GM23338 (cell line): Measurements from ENCODE around the gene CPA3. TPM values are rescaled to one million over a fixed set of nuclear protein-coding genes. Genes with fewer than 3 reads are reported as not detected.

ENCODE experiments used
- ATAC-seq: fragments of 200-7000 bp; cut with Tn5 transposase; 3 replicates; pipeline ENCODE4 v1.9.1; 2020
- DNase-seq: peaks from one replicate; pipeline ENCODE4 v3.0.0-alpha.2; 2015; ENCODE audit warnings: low spot score
- H2AFZ ChIP-seq: fragments of 200-600 bp; sonication (generic); 2 replicates; pipeline ENCODE4 v1.8.0; 2016; ENCODE audit warnings: antibody characterized with exemption, mild to moderate bottlenecking, moderate library complexity
- H3F3A ChIP-seq: fragments of 200-600 bp; sonication (generic); replicated peaks from 2 replicates; pipeline ENCODE4 v1.8.0; 2017; ENCODE audit warnings: antibody characterized with exemption, mixed run types, low read depth
- H3K27ac ChIP-seq: fragments of 200-600 bp; sonication (generic); 2 replicates; pipeline ENCODE4 v1.6.1; 2016; ENCODE audit warnings: low read depth
- H3K27me3 ChIP-seq: fragments of 200-600 bp; sonication (generic); 2 replicates; pipeline ENCODE4 v1.8.0; 2016; ENCODE audit warnings: mild to moderate bottlenecking, mixed run types, moderate library complexity; ENCODE audit not compliant: insufficient read depth
- H3K36me3 ChIP-seq: fragments of 200-600 bp; sonication (generic); 2 replicates; pipeline ENCODE4 v1.8.0; 2016; ENCODE audit warnings: mild to moderate bottlenecking; ENCODE audit not compliant: insufficient read depth
- H3K4me1 ChIP-seq: fragments of 200-600 bp; sonication (generic); 2 replicates; pipeline ENCODE4 v1.8.0; 2016; ENCODE audit warnings: mild to moderate bottlenecking, moderate library complexity; ENCODE audit not compliant: insufficient read depth
- H3K4me2 ChIP-seq: fragments of 200-600 bp; sonication (generic); 2 replicates; pipeline ENCODE4 v1.7.1; 2017; ENCODE audit warnings: mixed run types
- H3K4me3 ChIP-seq: fragments of 200-600 bp; sonication (generic); 2 replicates; pipeline ENCODE4 v1.6.1; 2016; ENCODE audit warnings: mixed run types
- H3K79me2 ChIP-seq: fragments of 200-600 bp; sonication (generic); replicated peaks from 2 replicates; pipeline ENCODE4 v1.8.0; 2017; ENCODE audit warnings: mild to moderate bottlenecking; ENCODE audit not compliant: insufficient read depth
- H3K9me2 ChIP-seq: fragments of 200-600 bp; sonication (generic); 2 replicates; pipeline ENCODE4 v1.8.0; 2017; ENCODE audit not compliant: insufficient read depth
- H4K20me1 ChIP-seq: fragments of 200-600 bp; sonication (generic); replicated peaks from 2 replicates; pipeline ENCODE4 v1.8.0; 2017; ENCODE audit warnings: mild to moderate bottlenecking; ENCODE audit not compliant: insufficient read depth
- H3K27ac Mint-ChIP-seq: 2 replicates; pipeline ENCODE4 v1.8.0; 2020; ENCODE audit warnings: inconsistent platforms, mild to moderate bottlenecking, moderate library complexity, mixed read lengths
- H3K27me3 Mint-ChIP-seq: 3 replicates; pipeline ENCODE4 v1.8.0; 2022; ENCODE audit warnings: low read depth, mild to moderate bottlenecking, moderate library complexity, mixed read lengths, inconsistent platforms; ENCODE audit not compliant: insufficient read depth, poor library complexity
- H3K36me3 Mint-ChIP-seq: 3 replicates; pipeline ENCODE4 v1.8.0; 2021; ENCODE audit warnings: low read depth, mild to moderate bottlenecking, inconsistent platforms, moderate library complexity, mixed read lengths
- H3K4me1 Mint-ChIP-seq: 3 replicates; pipeline ENCODE4 v1.8.0; 2020; ENCODE audit warnings: mild to moderate bottlenecking, inconsistent platforms, mixed read lengths
- H3K4me3 Mint-ChIP-seq: 3 replicates; pipeline ENCODE4 v1.8.0; 2021; ENCODE audit warnings: moderate library complexity, mild to moderate bottlenecking, inconsistent platforms, mixed read lengths
- H3K9me3 Mint-ChIP-seq: 3 replicates; pipeline ENCODE4 v1.8.0; 2020; ENCODE audit warnings: moderate library complexity, mild to moderate bottlenecking, inconsistent platforms, mixed read lengths
- CREB1 ChIP-seq: fragments of 250-450 bp; sonication (Bioruptor Pico); IDR thresholded peaks from 2 replicates; pipeline ENCODE4 v1.5.0; 2020; ENCODE audit warnings: low read depth, mild to moderate bottlenecking, moderate library complexity
- EZH2 ChIP-seq: fragments of 200-600 bp; sonication (generic); IDR thresholded peaks from one replicate; pipeline ENCODE4 v1.8.0; 2017; ENCODE audit warnings: antibody characterized with exemption, mild to moderate bottlenecking, low read depth; ENCODE audit not compliant: unreplicated experiment
- EZH2phosphoT487 ChIP-seq: fragments of 200-600 bp; sonication (generic); IDR thresholded peaks from one replicate; pipeline ENCODE4 v1.8.1; 2018; ENCODE audit warnings: antibody characterized with exemption; ENCODE audit not compliant: unreplicated experiment
- JUNB ChIP-seq: IDR thresholded peaks from one replicate; pipeline ENCODE4 v1.6.1; 2016; ENCODE audit warnings: antibody characterized with exemption; ENCODE audit not compliant: unreplicated experiment
- NANOG ChIP-seq: IDR thresholded peaks from 2 replicates; pipeline ENCODE4 v1.6.1; 2016; ENCODE audit warnings: antibody characterized with exemption, borderline replicate concordance
- POLR2AphosphoS5 ChIP-seq: IDR thresholded peaks from 2 replicates; pipeline ENCODE4 v1.6.1; 2016; ENCODE audit warnings: antibody characterized with exemption, low read depth
- STAT1 ChIP-seq: IDR thresholded peaks from one replicate; pipeline ENCODE4 v1.6.1; 2016; ENCODE audit warnings: antibody characterized with exemption; ENCODE audit not compliant: unreplicated experiment
- ZNF114 ChIP-seq: fragments of 250-450 bp; sonication (Bioruptor Pico); IDR thresholded peaks from 2 replicates; pipeline ENCODE4 v1.5.0; 2020; ENCODE audit warnings: mild to moderate bottlenecking, moderate library complexity
- ZNF331 ChIP-seq: fragments of 250-450 bp; sonication (Bioruptor Pico); IDR thresholded peaks from 2 replicates; pipeline ENCODE4 v1.5.0; 2020; ENCODE audit warnings: low read depth, mild to moderate bottlenecking, moderate library complexity
- polyA plus RNA-seq: library from polyadenylated mRNA; unstranded; fragments of >200 nt; fragmentation: Nextera tagmentation; extraction: Ambion mirVana; gene quantifications from 2 replicates; pipeline ENCODE4 v1.2.1, GENCODE V29; 2016
- total RNA-seq: library from RNA; depleted of rRNA; stranded (reverse); fragments of >200 nt; shearing (Covaris generic); gene quantifications from 2 replicates; pipeline ENCODE4 v1.2.3, GENCODE V29; 2014
- TF ChIP-seq, protein P1 (sequence below): IDR thresholded peaks from one replicate; pipeline ENCODE4 v1.6.1; 2018; ENCODE audit warnings: antibody characterized with exemption; ENCODE audit not compliant: unreplicated experiment
- TF ChIP-seq, protein P2 (sequence below): fragments of 250-450 bp; sonication (Bioruptor Pico); IDR thresholded peaks from 2 replicates; pipeline ENCODE4 v1.5.0; 2020; ENCODE audit warnings: mild to moderate bottlenecking, moderate library complexity
- TF ChIP-seq, protein P3 (sequence below), 2 experiments: fragments of 200-600 bp in 1 of 2; sonication (generic) in 1 of 2; conservative IDR thresholded peaks; 2 replicates each; pipeline versions ENCODE4 v1.5.1 to v1.6.1; 2016 to 2017; ENCODE audit warnings: antibody characterized with exemption in 2 of 2, low read depth in 2 of 2, mild to moderate bottlenecking in 2 of 2, moderate library complexity in 1 of 2
- TF ChIP-seq, protein P4 (sequence below): IDR thresholded peaks from 2 replicates; pipeline ENCODE4 v1.6.1; 2016; ENCODE audit warnings: antibody characterized with exemption

The CPA3 gene
- total and polyA plus RNA-seq, 2 experiments from 2014 or later = not detected

DNA sequence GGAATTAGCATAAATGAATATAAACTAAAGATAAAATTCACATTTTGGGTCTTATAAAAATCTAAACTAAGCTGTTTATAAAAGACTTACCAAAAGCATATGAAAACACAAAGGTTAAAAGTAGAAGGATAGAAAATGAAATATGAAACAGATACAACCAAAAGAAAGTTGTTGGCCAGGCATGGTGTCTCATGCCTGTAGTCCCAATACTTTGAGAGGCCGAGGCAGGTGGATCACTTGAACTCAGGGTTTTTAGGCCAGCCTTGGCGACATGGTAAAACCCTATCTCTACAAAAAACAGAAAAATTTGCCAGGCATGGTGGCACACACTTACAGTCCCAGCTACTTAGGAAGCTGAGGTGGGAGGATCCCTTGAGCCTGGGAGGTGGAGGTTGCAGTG, 51.0 kb downstream of the CPA3 start:
- TF ChIP-seq EZH2phosphoT487 = no peak
- TF ChIP-seq JUNB = no peak
- TF ChIP-seq, protein P1, sequence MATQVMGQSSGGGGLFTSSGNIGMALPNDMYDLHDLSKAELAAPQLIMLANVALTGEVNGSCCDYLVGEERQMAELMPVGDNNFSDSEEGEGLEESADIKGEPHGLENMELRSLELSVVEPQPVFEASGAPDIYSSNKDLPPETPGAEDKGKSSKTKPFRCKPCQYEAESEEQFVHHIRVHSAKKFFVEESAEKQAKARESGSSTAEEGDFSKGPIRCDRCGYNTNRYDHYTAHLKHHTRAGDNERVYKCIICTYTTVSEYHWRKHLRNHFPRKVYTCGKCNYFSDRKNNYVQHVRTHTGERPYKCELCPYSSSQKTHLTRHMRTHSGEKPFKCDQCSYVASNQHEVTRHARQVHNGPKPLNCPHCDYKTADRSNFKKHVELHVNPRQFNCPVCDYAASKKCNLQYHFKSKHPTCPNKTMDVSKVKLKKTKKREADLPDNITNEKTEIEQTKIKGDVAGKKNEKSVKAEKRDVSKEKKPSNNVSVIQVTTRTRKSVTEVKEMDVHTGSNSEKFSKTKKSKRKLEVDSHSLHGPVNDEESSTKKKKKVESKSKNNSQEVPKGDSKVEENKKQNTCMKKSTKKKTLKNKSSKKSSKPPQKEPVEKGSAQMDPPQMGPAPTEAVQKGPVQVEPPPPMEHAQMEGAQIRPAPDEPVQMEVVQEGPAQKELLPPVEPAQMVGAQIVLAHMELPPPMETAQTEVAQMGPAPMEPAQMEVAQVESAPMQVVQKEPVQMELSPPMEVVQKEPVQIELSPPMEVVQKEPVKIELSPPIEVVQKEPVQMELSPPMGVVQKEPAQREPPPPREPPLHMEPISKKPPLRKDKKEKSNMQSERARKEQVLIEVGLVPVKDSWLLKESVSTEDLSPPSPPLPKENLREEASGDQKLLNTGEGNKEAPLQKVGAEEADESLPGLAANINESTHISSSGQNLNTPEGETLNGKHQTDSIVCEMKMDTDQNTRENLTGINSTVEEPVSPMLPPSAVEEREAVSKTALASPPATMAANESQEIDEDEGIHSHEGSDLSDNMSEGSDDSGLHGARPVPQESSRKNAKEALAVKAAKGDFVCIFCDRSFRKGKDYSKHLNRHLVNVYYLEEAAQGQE = no peak
- no peak for TF ChIP-seq ZNF114
- TF ChIP-seq STAT1 = no peak
- TF ChIP-seq ZNF331 (CRISPR knock-in tag) = no peak
- TF ChIP-seq NANOG = no peak
- no peak for TF ChIP-seq CREB1
- no peak for TF ChIP-seq POLR2AphosphoS5
- TF ChIP-seq, protein P2, sequence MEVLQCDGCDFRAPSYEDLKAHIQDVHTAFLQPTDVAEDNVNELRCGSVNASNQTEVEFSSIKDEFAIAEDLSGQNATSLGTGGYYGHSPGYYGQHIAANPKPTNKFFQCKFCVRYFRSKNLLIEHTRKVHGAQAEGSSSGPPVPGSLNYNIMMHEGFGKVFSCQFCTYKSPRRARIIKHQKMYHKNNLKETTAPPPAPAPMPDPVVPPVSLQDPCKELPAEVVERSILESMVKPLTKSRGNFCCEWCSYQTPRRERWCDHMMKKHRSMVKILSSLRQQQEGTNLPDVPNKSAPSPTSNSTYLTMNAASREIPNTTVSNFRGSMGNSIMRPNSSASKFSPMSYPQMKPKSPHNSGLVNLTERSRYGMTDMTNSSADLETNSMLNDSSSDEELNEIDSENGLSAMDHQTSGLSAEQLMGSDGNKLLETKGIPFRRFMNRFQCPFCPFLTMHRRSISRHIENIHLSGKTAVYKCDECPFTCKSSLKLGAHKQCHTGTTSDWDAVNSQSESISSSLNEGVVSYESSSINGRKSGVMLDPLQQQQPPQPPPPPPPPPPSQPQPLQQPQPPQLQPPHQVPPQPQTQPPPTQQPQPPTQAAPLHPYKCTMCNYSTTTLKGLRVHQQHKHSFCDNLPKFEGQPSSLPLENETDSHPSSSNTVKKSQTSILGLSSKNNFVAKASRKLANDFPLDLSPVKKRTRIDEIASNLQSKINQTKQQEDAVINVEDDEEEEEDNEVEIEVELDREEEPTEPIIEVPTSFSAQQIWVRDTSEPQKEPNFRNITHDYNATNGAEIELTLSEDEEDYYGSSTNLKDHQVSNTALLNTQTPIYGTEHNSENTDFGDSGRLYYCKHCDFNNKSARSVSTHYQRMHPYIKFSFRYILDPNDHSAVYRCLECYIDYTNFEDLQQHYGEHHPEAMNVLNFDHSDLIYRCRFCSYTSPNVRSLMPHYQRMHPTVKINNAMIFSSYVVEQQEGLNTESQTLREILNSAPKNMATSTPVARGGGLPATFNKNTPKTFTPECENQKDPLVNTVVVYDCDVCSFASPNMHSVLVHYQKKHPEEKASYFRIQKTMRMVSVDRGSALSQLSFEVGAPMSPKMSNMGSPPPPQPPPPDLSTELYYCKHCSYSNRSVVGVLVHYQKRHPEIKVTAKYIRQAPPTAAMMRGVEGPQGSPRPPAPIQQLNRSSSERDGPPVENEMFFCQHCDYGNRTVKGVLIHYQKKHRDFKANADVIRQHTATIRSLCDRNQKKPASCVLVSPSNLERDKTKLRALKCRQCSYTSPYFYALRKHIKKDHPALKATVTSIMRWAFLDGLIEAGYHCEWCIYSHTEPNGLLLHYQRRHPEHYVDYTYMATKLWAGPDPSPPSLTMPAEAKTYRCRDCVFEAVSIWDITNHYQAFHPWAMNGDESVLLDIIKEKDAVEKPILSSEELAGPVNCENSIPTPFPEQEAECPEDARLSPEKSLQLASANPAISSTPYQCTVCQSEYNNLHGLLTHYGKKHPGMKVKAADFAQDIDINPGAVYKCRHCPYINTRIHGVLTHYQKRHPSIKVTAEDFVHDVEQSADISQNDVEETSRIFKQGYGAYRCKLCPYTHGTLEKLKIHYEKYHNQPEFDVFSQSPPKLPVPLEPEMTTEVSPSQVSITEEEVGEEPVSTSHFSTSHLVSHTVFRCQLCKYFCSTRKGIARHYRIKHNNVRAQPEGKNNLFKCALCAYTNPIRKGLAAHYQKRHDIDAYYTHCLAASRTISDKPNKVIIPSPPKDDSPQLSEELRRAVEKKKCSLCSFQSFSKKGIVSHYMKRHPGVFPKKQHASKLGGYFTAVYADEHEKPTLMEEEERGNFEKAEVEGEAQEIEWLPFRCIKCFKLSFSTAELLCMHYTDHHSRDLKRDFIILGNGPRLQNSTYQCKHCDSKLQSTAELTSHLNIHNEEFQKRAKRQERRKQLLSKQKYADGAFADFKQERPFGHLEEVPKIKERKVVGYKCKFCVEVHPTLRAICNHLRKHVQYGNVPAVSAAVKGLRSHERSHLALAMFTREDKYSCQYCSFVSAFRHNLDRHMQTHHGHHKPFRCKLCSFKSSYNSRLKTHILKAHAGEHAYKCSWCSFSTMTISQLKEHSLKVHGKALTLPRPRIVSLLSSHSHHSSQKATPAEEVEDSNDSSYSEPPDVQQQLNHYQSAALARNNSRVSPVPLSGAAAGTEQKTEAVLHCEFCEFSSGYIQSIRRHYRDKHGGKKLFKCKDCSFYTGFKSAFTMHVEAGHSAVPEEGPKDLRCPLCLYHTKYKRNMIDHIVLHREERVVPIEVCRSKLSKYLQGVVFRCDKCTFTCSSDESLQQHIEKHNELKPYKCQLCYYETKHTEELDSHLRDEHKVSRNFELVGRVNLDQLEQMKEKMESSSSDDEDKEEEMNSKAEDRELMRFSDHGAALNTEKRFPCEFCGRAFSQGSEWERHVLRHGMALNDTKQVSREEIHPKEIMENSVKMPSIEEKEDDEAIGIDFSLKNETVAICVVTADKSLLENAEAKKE (CRISPR knock-in tag) = no peak
- TF ChIP-seq, protein P3, sequence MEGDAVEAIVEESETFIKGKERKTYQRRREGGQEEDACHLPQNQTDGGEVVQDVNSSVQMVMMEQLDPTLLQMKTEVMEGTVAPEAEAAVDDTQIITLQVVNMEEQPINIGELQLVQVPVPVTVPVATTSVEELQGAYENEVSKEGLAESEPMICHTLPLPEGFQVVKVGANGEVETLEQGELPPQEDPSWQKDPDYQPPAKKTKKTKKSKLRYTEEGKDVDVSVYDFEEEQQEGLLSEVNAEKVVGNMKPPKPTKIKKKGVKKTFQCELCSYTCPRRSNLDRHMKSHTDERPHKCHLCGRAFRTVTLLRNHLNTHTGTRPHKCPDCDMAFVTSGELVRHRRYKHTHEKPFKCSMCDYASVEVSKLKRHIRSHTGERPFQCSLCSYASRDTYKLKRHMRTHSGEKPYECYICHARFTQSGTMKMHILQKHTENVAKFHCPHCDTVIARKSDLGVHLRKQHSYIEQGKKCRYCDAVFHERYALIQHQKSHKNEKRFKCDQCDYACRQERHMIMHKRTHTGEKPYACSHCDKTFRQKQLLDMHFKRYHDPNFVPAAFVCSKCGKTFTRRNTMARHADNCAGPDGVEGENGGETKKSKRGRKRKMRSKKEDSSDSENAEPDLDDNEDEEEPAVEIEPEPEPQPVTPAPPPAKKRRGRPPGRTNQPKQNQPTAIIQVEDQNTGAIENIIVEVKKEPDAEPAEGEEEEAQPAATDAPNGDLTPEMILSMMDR (conservative IDR thresholded peaks at IDR 0.05; ENCODE audit: low read depth in 2 of 2) = no peak
- no peak for TF ChIP-seq EZH2
- TF ChIP-seq, protein P4, sequence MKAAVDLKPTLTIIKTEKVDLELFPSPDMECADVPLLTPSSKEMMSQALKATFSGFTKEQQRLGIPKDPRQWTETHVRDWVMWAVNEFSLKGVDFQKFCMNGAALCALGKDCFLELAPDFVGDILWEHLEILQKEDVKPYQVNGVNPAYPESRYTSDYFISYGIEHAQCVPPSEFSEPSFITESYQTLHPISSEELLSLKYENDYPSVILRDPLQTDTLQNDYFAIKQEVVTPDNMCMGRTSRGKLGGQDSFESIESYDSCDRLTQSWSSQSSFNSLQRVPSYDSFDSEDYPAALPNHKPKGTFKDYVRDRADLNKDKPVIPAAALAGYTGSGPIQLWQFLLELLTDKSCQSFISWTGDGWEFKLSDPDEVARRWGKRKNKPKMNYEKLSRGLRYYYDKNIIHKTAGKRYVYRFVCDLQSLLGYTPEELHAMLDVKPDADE = no peak

More for the DNA sequence above, 51.0 kb downstream of the CPA3 start:
- Histone ChIP-seq H3K27ac (no peak overlapping the region), H3K27me3 (no peaks in the 10 kb centered on the region), H2AFZ (no peak overlapping the region), H3K36me3 (no peaks in the 10 kb centered on the region), H4K20me1 (no peaks in the 10 kb centered on the region), H3K4me2 (no peak overlapping the region), H3K4me1 (no peaks in the 10 kb centered on the region), H3F3A (no peaks in the 10 kb centered on the region), H3K4me3 (no peak overlapping the region), H3K9me2 (no peaks in the 10 kb centered on the region), H3K79me2 (no peaks in the 10 kb centered on the region)
- DNase-seq (no peak), ATAC-seq (no peak)
- Mint-ChIP-seq H3K4me3 (no peak overlapping the region), H3K27me3 (no peaks in the 10 kb centered on the region), H3K36me3 (no peaks in the 10 kb centered on the region), H3K4me1 (peaks cover 3% of the 10 kb centered on the region; the same call in 2 of the 3 replicates), H3K27ac (no peak overlapping the region), H3K9me3 (peaks cover 12% of the 10 kb centered on the region; the same call in 1 of the 3 replicates)
